ENCODE results near the gene OR10A6. TPM values are rescaled to one million over a fixed set of nuclear protein-coding genes. Genes with fewer than 3 reads are reported as not detected.

The OR10A6 gene
- polyA plus RNA-seq, 3 donors, result not detected

DNA sequence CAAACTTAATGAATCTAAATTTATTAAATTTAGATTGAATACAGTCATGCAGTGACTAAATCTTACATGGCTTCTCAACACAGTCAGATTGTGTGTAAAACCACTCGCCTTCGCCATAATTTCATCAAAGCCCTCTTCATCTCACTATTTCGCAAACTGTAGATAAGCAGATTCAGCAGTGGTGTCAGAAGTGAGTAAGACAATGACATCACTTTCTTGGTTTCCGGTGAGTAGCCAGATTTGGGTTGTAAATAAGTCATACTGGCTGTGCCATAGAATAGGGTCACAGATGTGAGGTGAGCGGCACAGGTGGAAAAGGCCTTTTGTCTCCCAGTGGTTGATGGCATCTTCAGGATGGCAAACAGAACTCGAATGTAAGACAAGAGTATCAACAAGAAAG, 3.4 kb downstream of the OR10A6 start:
- TF ChIP-seq, protein P1, sequence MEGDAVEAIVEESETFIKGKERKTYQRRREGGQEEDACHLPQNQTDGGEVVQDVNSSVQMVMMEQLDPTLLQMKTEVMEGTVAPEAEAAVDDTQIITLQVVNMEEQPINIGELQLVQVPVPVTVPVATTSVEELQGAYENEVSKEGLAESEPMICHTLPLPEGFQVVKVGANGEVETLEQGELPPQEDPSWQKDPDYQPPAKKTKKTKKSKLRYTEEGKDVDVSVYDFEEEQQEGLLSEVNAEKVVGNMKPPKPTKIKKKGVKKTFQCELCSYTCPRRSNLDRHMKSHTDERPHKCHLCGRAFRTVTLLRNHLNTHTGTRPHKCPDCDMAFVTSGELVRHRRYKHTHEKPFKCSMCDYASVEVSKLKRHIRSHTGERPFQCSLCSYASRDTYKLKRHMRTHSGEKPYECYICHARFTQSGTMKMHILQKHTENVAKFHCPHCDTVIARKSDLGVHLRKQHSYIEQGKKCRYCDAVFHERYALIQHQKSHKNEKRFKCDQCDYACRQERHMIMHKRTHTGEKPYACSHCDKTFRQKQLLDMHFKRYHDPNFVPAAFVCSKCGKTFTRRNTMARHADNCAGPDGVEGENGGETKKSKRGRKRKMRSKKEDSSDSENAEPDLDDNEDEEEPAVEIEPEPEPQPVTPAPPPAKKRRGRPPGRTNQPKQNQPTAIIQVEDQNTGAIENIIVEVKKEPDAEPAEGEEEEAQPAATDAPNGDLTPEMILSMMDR (IDR thresholded peaks at IDR 0.05), result no peak
- intact Hi-C loops (cut with micrococcal nuclease), result no loop called here
- peaks cover 0 to 7% (median 4%) of the 10 kb centered on the region in 7 donors for H3K9me3 Mint-ChIP-seq
- H3K4me2 ChIP-seq (replicated peaks; ENCODE audit: extremely low read depth, low read length, poor library complexity, severe bottlenecking), result no peak overlapping the region
- H3K9me3 ChIP-seq (replicated peaks in 1 of 2; ENCODE audit: control insufficient read depth in 1 of 2, insufficient read depth in 1 of 2, low read length in 2 of 2), result no peaks in the 10 kb centered on the region
- no peak overlapping the region for H3K9ac ChIP-seq (ENCODE audit: insufficient read depth, low read length, poor library complexity, severe bottlenecking)
- H3K4me1 Mint-ChIP-seq, result no peaks in the 10 kb centered on the region
- peaks cover 0 to 2% (median 2%) of the 10 kb centered on the region in 3 donors for H3K27me3 Mint-ChIP-seq (ENCODE audit: low read depth in 3 of 3)
- WGBS (ENCODE audit: insufficient coverage), result 90% methylated on average over 2 of the region's 6 CpGs
- no peaks in the 10 kb centered on the region for H3K27me3 ChIP-seq (ENCODE audit: control insufficient read depth in 2 of 2, insufficient read depth in 2 of 2, low read length in 2 of 2)
- H3K4me3 ChIP-seq (replicated peaks in 1 of 3; ENCODE audit: low read depth in 2 of 3, low read length in 3 of 3), result no peak overlapping the region
- H4K20me1 ChIP-seq (ENCODE audit: insufficient read depth, low read length), result no peaks in the 10 kb centered on the region
- H3K36me3 Mint-ChIP-seq, result no peaks in the 10 kb centered on the region
- H3K27ac Mint-ChIP-seq, result no peak overlapping the region
- no peaks in the 10 kb centered on the region for H3K36me3 ChIP-seq (replicated peaks in 1 of 2; ENCODE audit: control insufficient read depth in 1 of 2, insufficient read depth in 2 of 2, low read length in 2 of 2)
- H2AFZ ChIP-seq (ENCODE audit: insufficient read depth, low read depth, low read length, poor library complexity, severe bottlenecking), result no peak overlapping the region
- DNase-seq, result no peak
- no peaks in the 10 kb centered on the region for H3K79me2 ChIP-seq (ENCODE audit: insufficient read depth, low read length)
- H3K27ac ChIP-seq (ENCODE audit: low read depth in 1 of 2, low read length in 2 of 2), result no peak overlapping the region
- H3K4me1 ChIP-seq (ENCODE audit: control insufficient read depth in 1 of 2, insufficient read depth in 2 of 2, low read length in 2 of 2), result no peaks in the 10 kb centered on the region
- H3K4me3 Mint-ChIP-seq, result no peak overlapping the region

DNA sequence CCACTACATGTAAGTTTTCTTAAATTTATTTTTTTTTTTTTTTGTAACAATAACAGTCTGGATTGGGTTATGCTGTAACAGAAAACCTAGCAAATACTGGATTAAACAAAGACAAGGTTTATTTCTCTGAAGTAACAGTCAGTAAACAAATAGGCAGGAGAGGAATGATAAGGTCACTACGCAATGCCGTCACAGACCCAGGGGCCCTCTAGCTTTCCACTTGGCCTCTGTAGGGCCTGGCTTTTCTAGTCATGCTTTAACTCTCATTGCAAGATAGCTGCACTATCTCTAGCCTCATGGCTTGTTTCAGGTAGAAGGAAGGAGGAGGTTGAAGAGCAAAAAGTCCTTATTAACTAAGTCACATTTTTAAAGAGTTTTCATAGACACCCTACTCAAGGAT, 6.5 kb downstream of the OR10A6 start:
- Histone ChIP-seq H3K4me2 (replicated peaks; ENCODE audit: extremely low read depth, low read length, poor library complexity, severe bottlenecking) (no peak overlapping the region), H3K4me1 (ENCODE audit: control insufficient read depth in 1 of 2, insufficient read depth in 2 of 2, low read length in 2 of 2) (no peaks in the 10 kb centered on the region), H3K27ac (ENCODE audit: low read depth in 1 of 2, low read length in 2 of 2) (no peak overlapping the region), H3K27me3 (ENCODE audit: control insufficient read depth in 2 of 2, insufficient read depth in 2 of 2, low read length in 2 of 2) (no peaks in the 10 kb centered on the region), H3K4me3 (replicated peaks in 1 of 3; ENCODE audit: low read depth in 2 of 3, low read length in 3 of 3) (no peak overlapping the region), H3K9ac (ENCODE audit: insufficient read depth, low read length, poor library complexity, severe bottlenecking) (no peak overlapping the region), H3K79me2 (ENCODE audit: insufficient read depth, low read length) (no peaks in the 10 kb centered on the region), H2AFZ (ENCODE audit: insufficient read depth, low read depth, low read length, poor library complexity, severe bottlenecking) (no peak overlapping the region), H4K20me1 (ENCODE audit: insufficient read depth, low read length) (no peaks in the 10 kb centered on the region), H3K36me3 (replicated peaks in 1 of 2; ENCODE audit: control insufficient read depth in 1 of 2, insufficient read depth in 2 of 2, low read length in 2 of 2) (no peaks in the 10 kb centered on the region), H3K9me3 (replicated peaks in 1 of 2; ENCODE audit: control insufficient read depth in 1 of 2, insufficient read depth in 1 of 2, low read length in 2 of 2) (no peaks in the 10 kb centered on the region)
- intact Hi-C loops (cut with micrococcal nuclease), result no loop called here
- 83% methylated on average over 2 of the region's 2 CpGs for WGBS (ENCODE audit: insufficient coverage)
- TF ChIP-seq, protein P1 (IDR thresholded peaks at IDR 0.05), result no peak
- no peak overlapping the region for H3K4me3 Mint-ChIP-seq
- no peaks in the 10 kb centered on the region for H3K36me3 Mint-ChIP-seq
- no peak for DNase-seq
- no peaks in the 10 kb centered on the region for H3K4me1 Mint-ChIP-seq
- H3K27ac Mint-ChIP-seq, result no peak overlapping the region
- H3K9me3 Mint-ChIP-seq, result peaks cover 0 to 7% (median 4%) of the 10 kb centered on the region in 7 donors
- peaks cover 0 to 2% (median 0%) of the 10 kb centered on the region in 3 donors for H3K27me3 Mint-ChIP-seq (ENCODE audit: low read depth in 3 of 3)
